H9 (cell line): Measurements from ENCODE around the gene UBE3C. TPM values are rescaled to one million over a fixed set of nuclear protein-coding genes. Genes with fewer than 3 reads are reported as not detected.

Source experiments
- DNase-seq: peaks from one replicate; pipeline ENCODE4 v3.0.0-alpha.2; 2017
- H2AFZ ChIP-seq: one replicate; pipeline ENCODE4 v1.6.1; 2013; ENCODE audit warnings: mild to moderate bottlenecking, low read length, control low read depth, moderate library complexity
- H2AK5ac ChIP-seq: 2 replicates; pipeline ENCODE4 v1.6.1; 2013; ENCODE audit warnings: low read length, control low read depth, mixed read lengths; ENCODE audit not compliant: insufficient read length
- H2BK120ac ChIP-seq: one replicate; pipeline ENCODE4 v1.6.1; 2013; ENCODE audit warnings: low read depth, mild to moderate bottlenecking, low read length, control low read depth, inconsistent platforms; ENCODE audit not compliant: poor library complexity, severe bottlenecking
- H2BK12ac ChIP-seq: 2 replicates; pipeline ENCODE4 v1.6.1; 2013; ENCODE audit warnings: low read length, control low read depth, mixed read lengths, low read depth; ENCODE audit not compliant: insufficient read length
- H2BK15ac ChIP-seq: 2 replicates; pipeline ENCODE4 v1.6.1; 2013; ENCODE audit warnings: low read depth, low read length, control low read depth
- H2BK20ac ChIP-seq: one replicate; pipeline ENCODE4 v1.6.1; 2013; ENCODE audit warnings: low read depth, mild to moderate bottlenecking, low read length, control low read depth, inconsistent platforms; ENCODE audit not compliant: poor library complexity, severe bottlenecking
- H2BK5ac ChIP-seq: 2 replicates; pipeline ENCODE4 v1.6.1; 2013; ENCODE audit warnings: low read length, control low read depth, mixed read lengths; ENCODE audit not compliant: insufficient read length
- H3K14ac ChIP-seq: 2 replicates; pipeline ENCODE4 v1.6.1; 2013; ENCODE audit warnings: low read length, control low read depth; ENCODE audit not compliant: insufficient read depth
- H3K18ac ChIP-seq: 2 replicates; pipeline ENCODE4 v1.6.1; 2013; ENCODE audit warnings: low read depth, mild to moderate bottlenecking, mixed read lengths, low read length, control low read depth; ENCODE audit not compliant: insufficient read length
- H3K23ac ChIP-seq: 2 replicates; pipeline ENCODE4 v1.6.1; 2013; ENCODE audit warnings: low read length, control low read depth, mixed read lengths, low read depth; ENCODE audit not compliant: insufficient read length
- H3K23me2 ChIP-seq: 2 replicates; pipeline ENCODE4 v1.6.1; 2013; ENCODE audit warnings: low read depth, mild to moderate bottlenecking, mixed read lengths, low read length, control low read depth; ENCODE audit not compliant: insufficient read length, poor library complexity, severe bottlenecking
- H3K27ac ChIP-seq: 2 replicates; pipeline ENCODE4 v1.5.1; 2013; ENCODE audit warnings: low read length, control low read depth, mixed read lengths, low read depth; ENCODE audit not compliant: insufficient read length
- H3K27me3 ChIP-seq: 2 replicates; pipeline ENCODE4 v1.6.1; 2013; ENCODE audit warnings: low read length, control low read depth, inconsistent platforms; ENCODE audit not compliant: insufficient read depth
- H3K4ac ChIP-seq: 2 replicates; pipeline ENCODE4 v1.6.1; 2013; ENCODE audit warnings: low read depth, mild to moderate bottlenecking, control low read depth, inconsistent platforms, low read length, moderate library complexity
- H3K4me1 ChIP-seq: 2 replicates; pipeline ENCODE4 v1.6.1; 2013; ENCODE audit warnings: low read length, control low read depth, inconsistent platforms; ENCODE audit not compliant: insufficient read depth
- H3K4me2 ChIP-seq: 2 replicates; pipeline ENCODE4 v1.6.1; 2013; ENCODE audit warnings: low read length, control low read depth, mixed read lengths; ENCODE audit not compliant: insufficient read length, insufficient read depth
- H3K56ac ChIP-seq: 2 replicates; pipeline ENCODE4 v1.6.1; 2013; ENCODE audit warnings: low read depth, mild to moderate bottlenecking, mixed read lengths, low read length, control low read depth; ENCODE audit not compliant: insufficient read length
- H3K79me1 ChIP-seq: 2 replicates; pipeline ENCODE4 v1.6.1; 2013; ENCODE audit warnings: low read depth, mild to moderate bottlenecking, moderate library complexity, low read length, control low read depth, inconsistent platforms; ENCODE audit not compliant: insufficient read depth, poor library complexity, severe bottlenecking
- H3K79me2 ChIP-seq: 2 replicates; pipeline ENCODE4 v1.6.1; 2013; ENCODE audit warnings: low read length, control low read depth, inconsistent platforms; ENCODE audit not compliant: insufficient read depth
- H3K9ac ChIP-seq: 2 replicates; pipeline ENCODE4 v1.6.1; 2013; ENCODE audit warnings: low read length, control low read depth, mixed read lengths; ENCODE audit not compliant: insufficient read length; ENCODE audit errors: extremely low read depth
- H3K9me3 ChIP-seq: one replicate; pipeline ENCODE4 v1.6.1; 2013; ENCODE audit warnings: low read depth, low read length, inconsistent platforms; ENCODE audit not compliant: control insufficient read depth
- H3T11ph ChIP-seq: one replicate; pipeline ENCODE4 v1.6.1; 2013; ENCODE audit warnings: mild to moderate bottlenecking, low read length, control low read depth, inconsistent platforms
- H4K20me1 ChIP-seq: one replicate; pipeline ENCODE4 v1.6.1; 2013; ENCODE audit not compliant: control insufficient read depth, insufficient read length, insufficient read depth
- H4K5ac ChIP-seq: 2 replicates; pipeline ENCODE4 v1.6.1; 2013; ENCODE audit warnings: low read depth, mild to moderate bottlenecking, mixed read lengths, low read length, control low read depth; ENCODE audit not compliant: insufficient read length
- H4K8ac ChIP-seq: replicated peaks from 2 replicates; pipeline ENCODE4 v1.6.1; 2013; ENCODE audit warnings: low read length, control low read depth, mixed read lengths, low read depth; ENCODE audit not compliant: insufficient read length
- H4K91ac ChIP-seq: 2 replicates; pipeline ENCODE4 v1.6.1; 2013; ENCODE audit warnings: low read depth, mild to moderate bottlenecking, moderate library complexity, mixed read lengths, low read length, control low read depth; ENCODE audit not compliant: insufficient read length
- H3K27ac Mint-ChIP-seq, 3 experiments: 2 replicates in 2 of 3; 3 replicates in 1 of 3; pipeline ENCODE4 v1.8.0; 2020 to 2021; ENCODE audit warnings: mixed read lengths in 3 of 3, mild to moderate bottlenecking in 1 of 3, moderate library complexity in 1 of 3
- H3K27me3 Mint-ChIP-seq: 2 replicates; pipeline ENCODE4 v1.8.0; 2021; ENCODE audit warnings: low read depth, mild to moderate bottlenecking, moderate library complexity, mixed read lengths
- H3K36me3 Mint-ChIP-seq, 3 experiments: 2 replicates in 2 of 3; 3 replicates in 1 of 3; pipeline ENCODE4 v1.8.0; 2020 to 2021; ENCODE audit warnings: low read depth in 3 of 3, mixed read lengths in 3 of 3; ENCODE audit not compliant: insufficient read depth in 1 of 3
- H3K4me1 Mint-ChIP-seq, 2 experiments: 2 replicates each; pipeline ENCODE4 v1.8.0; 2020; ENCODE audit warnings: mixed read lengths in 2 of 2
- H3K4me3 Mint-ChIP-seq, 2 experiments: 2 replicates in 1 of 2; 3 replicates in 1 of 2; pipeline ENCODE4 v1.8.0; 2020 to 2021; ENCODE audit warnings: mild to moderate bottlenecking in 2 of 2, mixed read lengths in 2 of 2, moderate library complexity in 1 of 2
- H3K9me3 Mint-ChIP-seq, 2 experiments: 2 replicates in 1 of 2; 3 replicates in 1 of 2; pipeline ENCODE4 v1.8.0; 2020; ENCODE audit warnings: mild to moderate bottlenecking in 2 of 2, mixed read lengths in 2 of 2, moderate library complexity in 1 of 2
- WGBS: extraction: QIAGEN DNeasy Blood & Tissue Kit; methylation state at CpG from one replicate; pipeline ENCODE4 v1.1.7; 2013; ENCODE audit warnings: missing lambda C conversion rate, low lambda C conversion rate, mixed read lengths; ENCODE audit not compliant: insufficient read length; ENCODE audit errors: extremely low coverage; 5-methylcytosine and 5-hydroxymethylcytosine counted together
- total RNA-seq: library from RNA; stranded (reverse); gene quantifications from 2 replicates; pipeline ENCODE4 v1.2.1, GENCODE V29; 2021
- TF ChIP-seq, protein P1 (sequence below): fragments of 200-600 bp; sonication (generic); conservative IDR thresholded peaks from 3 replicates; pipeline ENCODE4 v1.8.0; 2021; ENCODE audit warnings: antibody characterized with exemption, mild to moderate bottlenecking

UBE3C gene
- total RNA-seq, 1 experiment from 2014 or later = 63.3 TPM

DNA sequence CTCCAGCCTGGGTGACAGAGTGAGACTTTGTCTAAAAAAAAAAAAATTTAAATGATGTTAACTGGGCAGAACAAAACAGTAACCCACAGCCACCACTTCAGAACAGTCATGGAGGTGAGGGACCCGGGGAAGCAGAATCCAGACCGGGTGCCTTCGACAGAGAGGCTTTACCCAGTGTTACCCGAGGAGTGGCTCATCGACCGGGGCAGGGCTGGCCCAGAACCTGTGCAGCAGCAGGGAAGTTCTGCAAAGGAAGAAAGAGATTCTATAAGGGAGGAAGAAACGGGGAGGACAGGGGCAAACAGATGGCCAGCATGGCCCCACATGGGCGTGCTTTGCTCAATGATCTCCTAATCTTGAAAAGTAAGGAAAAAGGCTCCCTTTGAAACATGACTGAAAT lies 26.0 kb upstream of the UBE3C start:
- Histone ChIP-seq H4K8ac (no peak overlapping the region), H3T11ph (no peak overlapping the region), H2BK20ac (no peak overlapping the region), H3K4ac (no peak overlapping the region), H4K5ac (no peak overlapping the region), H3K18ac (no peak overlapping the region), H3K14ac (no peak overlapping the region), H3K4me1 (no peaks in the 10 kb centered on the region), H3K23ac (no peak overlapping the region), H4K91ac (no peak overlapping the region), H2BK5ac (no peak overlapping the region), H2BK120ac (no peak overlapping the region), H3K9ac (no peak overlapping the region), H3K27me3 (no peaks in the 10 kb centered on the region), H3K27ac (no peak overlapping the region), H3K56ac (no peak overlapping the region), H3K4me2 (no peak overlapping the region), H2AK5ac (no peak overlapping the region), H3K79me1 (no peaks in the 10 kb centered on the region), H2BK12ac (no peak overlapping the region), H3K79me2 (no peaks in the 10 kb centered on the region), H3K23me2 (no peaks in the 10 kb centered on the region), H3K9me3 (peaks cover 4% of the 10 kb centered on the region), H4K20me1 (no peaks in the 10 kb centered on the region), H2AFZ (no peak overlapping the region), H2BK15ac (no peak overlapping the region)
- no peak for DNase-seq
- Mint-ChIP-seq H3K9me3 (peaks cover 30 to 39% of the 10 kb centered on the region in 2 experiments), H3K4me1 (no peaks in the 10 kb centered on the region), H3K27me3 (peaks cover 45% of the 10 kb centered on the region), H3K4me3 (no peak overlapping the region), H3K27ac (no peak overlapping the region; a peak in 1 of 7 replicates), H3K36me3 (peaks cover 4 to 14% (median 5%) of the 10 kb centered on the region in 3 experiments)
- TF ChIP-seq, protein P1, sequence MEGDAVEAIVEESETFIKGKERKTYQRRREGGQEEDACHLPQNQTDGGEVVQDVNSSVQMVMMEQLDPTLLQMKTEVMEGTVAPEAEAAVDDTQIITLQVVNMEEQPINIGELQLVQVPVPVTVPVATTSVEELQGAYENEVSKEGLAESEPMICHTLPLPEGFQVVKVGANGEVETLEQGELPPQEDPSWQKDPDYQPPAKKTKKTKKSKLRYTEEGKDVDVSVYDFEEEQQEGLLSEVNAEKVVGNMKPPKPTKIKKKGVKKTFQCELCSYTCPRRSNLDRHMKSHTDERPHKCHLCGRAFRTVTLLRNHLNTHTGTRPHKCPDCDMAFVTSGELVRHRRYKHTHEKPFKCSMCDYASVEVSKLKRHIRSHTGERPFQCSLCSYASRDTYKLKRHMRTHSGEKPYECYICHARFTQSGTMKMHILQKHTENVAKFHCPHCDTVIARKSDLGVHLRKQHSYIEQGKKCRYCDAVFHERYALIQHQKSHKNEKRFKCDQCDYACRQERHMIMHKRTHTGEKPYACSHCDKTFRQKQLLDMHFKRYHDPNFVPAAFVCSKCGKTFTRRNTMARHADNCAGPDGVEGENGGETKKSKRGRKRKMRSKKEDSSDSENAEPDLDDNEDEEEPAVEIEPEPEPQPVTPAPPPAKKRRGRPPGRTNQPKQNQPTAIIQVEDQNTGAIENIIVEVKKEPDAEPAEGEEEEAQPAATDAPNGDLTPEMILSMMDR = no peak
- no CpG with 5 or more reads among the region's 8 CpGs for WGBS
